Chondrocyte (in vitro differentiated cells): ENCODE measurements around the gene ZNF622. TPM values are rescaled to one million over a fixed set of nuclear protein-coding genes. Genes with fewer than 3 reads are reported as not detected.

Source experiments
- DNase-seq: peaks from one replicate; pipeline ENCODE4 v3.0.0; 2021; ENCODE audit warnings: mixed read lengths, low spot score
- H3K27ac Mint-ChIP-seq: one replicate; pipeline ENCODE4 v1.8.0; 2021; ENCODE audit warnings: mild to moderate bottlenecking, moderate library complexity, mixed read lengths; ENCODE audit not compliant: unreplicated experiment
- H3K27me3 Mint-ChIP-seq: 2 replicates; pipeline ENCODE4 v1.8.0; 2021; ENCODE audit warnings: low read depth, mixed read lengths
- H3K36me3 Mint-ChIP-seq: 2 replicates; pipeline ENCODE4 v1.8.0; 2021; ENCODE audit warnings: low read depth, mixed read lengths
- H3K4me1 Mint-ChIP-seq: 2 replicates; pipeline ENCODE4 v1.8.0; 2021; ENCODE audit warnings: low read depth, mild to moderate bottlenecking, mixed read lengths
- H3K4me3 Mint-ChIP-seq: one replicate; pipeline ENCODE4 v1.8.0; 2021; ENCODE audit warnings: mild to moderate bottlenecking, moderate library complexity, mixed read lengths; ENCODE audit not compliant: unreplicated experiment
- H3K9me3 Mint-ChIP-seq: 2 replicates; pipeline ENCODE4 v1.8.0; 2021; ENCODE audit warnings: low read depth, mixed read lengths
- CTCF ChIP-seq: fragments of 200-600 bp; sonication (generic); IDR thresholded peaks from 2 replicates; pipeline ENCODE4 v1.5.0; 2021; ENCODE audit warnings: antibody characterized with exemption, mild to moderate bottlenecking, moderate library complexity
- total RNA-seq: library from RNA; stranded (reverse); gene quantifications from 3 replicates; pipeline ENCODE4 v1.2.1, GENCODE V29; 2021

The ZNF622 gene
- total RNA-seq, 1 donor from 2014 or later = 32.7 TPM

- Mint-ChIP-seq H3K27ac (no peak overlapping the region), H3K4me1 (peaks cover 11% of the 10 kb centered on the region), H3K36me3 (no peaks in the 10 kb centered on the region), H3K4me3 (no peak overlapping the region), H3K9me3 (no peaks in the 10 kb centered on the region), H3K27me3 (no peaks in the 10 kb centered on the region)
- TF ChIP-seq CTCF = no peak
- DNase-seq = no peak
Measured at GRCh38 chr5:16487456-16487855, 21.9 kb upstream of the ZNF622 start.

GRCh38 chr5:16486711-16487111 lies 21.1 kb upstream of the ZNF622 start:
- Mint-ChIP-seq H3K9me3 (no peaks in the 10 kb centered on the region), H3K27me3 (no peaks in the 10 kb centered on the region), H3K4me1 (peaks cover 4% of the 10 kb centered on the region), H3K4me3 (no peak overlapping the region), H3K36me3 (no peaks in the 10 kb centered on the region), H3K27ac (no peak overlapping the region)
- no peak for DNase-seq
- TF ChIP-seq CTCF = no peak

- no peaks in the 10 kb centered on the region for H3K36me3 Mint-ChIP-seq
- H3K27me3 Mint-ChIP-seq = no peaks in the 10 kb centered on the region
- DNase-seq = no peak
- H3K4me3 Mint-ChIP-seq = no peak overlapping the region
- peaks cover 4% of the 10 kb centered on the region for H3K4me1 Mint-ChIP-seq
- H3K9me3 Mint-ChIP-seq = no peaks in the 10 kb centered on the region
- H3K27ac Mint-ChIP-seq = no peak overlapping the region
- TF ChIP-seq CTCF = no peak
Measured at GRCh38 chr5:16485656-16486055, 20.1 kb upstream of the ZNF622 start.

- Mint-ChIP-seq H3K27ac (no peak overlapping the region), H3K4me1 (no peaks in the 10 kb centered on the region), H3K36me3 (no peaks in the 10 kb centered on the region), H3K9me3 (peaks cover 7% of the 10 kb centered on the region), H3K4me3 (no peak overlapping the region), H3K27me3 (no peaks in the 10 kb centered on the region)
- no peak for TF ChIP-seq CTCF
- DNase-seq = no peak
Measured at GRCh38 chr5:16484081-16484480, 18.5 kb upstream of the ZNF622 start.

- DNase-seq = no peak
- no peaks in the 10 kb centered on the region for H3K27me3 Mint-ChIP-seq
- no peak overlapping the region for H3K4me3 Mint-ChIP-seq
- peaks cover 5% of the 10 kb centered on the region for H3K4me1 Mint-ChIP-seq
- H3K36me3 Mint-ChIP-seq = no peaks in the 10 kb centered on the region
- H3K9me3 Mint-ChIP-seq = peaks cover 7% of the 10 kb centered on the region
- TF ChIP-seq CTCF = no peak
- no peak overlapping the region for H3K27ac Mint-ChIP-seq
Measured at GRCh38 chr5:16483361-16483760, 17.8 kb upstream of the ZNF622 start.
